HCT116 (cell line): ENCODE data around the gene GALNS. TPM values are rescaled to one million over a fixed set of nuclear protein-coding genes. Genes with fewer than 3 reads are reported as not detected.

Source experiments
- ATAC-seq: fragments of 200-7000 bp; cut with Tn5 transposase; 2 replicates; pipeline ENCODE4 v1.9.1; 2020; ENCODE audit warnings: mild to moderate bottlenecking, moderate library complexity
- BruUV-seq: library from RNA; stranded (reverse); fragments of 400-500 nt; replicated peaks from 2 replicates; lab custom pipeline; 2021; lab: Mats Ljungman, UMichigan
- CTCF ChIA-PET: fragments of 300-600 bp; sonication (Branson Sonifier 250); formaldehyde crosslinking; loops from one replicate; lab custom pipeline; 2021; ENCODE audit warnings: antibody characterized with exemption; lab: Charles Lee
- POLR2A ChIA-PET: fragments of 300-600, 350-600 bp; sonication (Branson Sonifier 250); formaldehyde crosslinking; loops from one replicate; lab custom pipeline; 2021; ENCODE audit warnings: antibody characterized with exemption; lab: Charles Lee
- RAD21 ChIA-PET, 2 experiments: fragments of 300-600 bp; sonication (Branson Sonifier 250); formaldehyde crosslinking; loops; one replicate each; lab custom pipeline; 2023; ENCODE audit warnings: low total read pairs in 2 of 2; ENCODE audit not compliant: uncharacterized antibody in 2 of 2, unreplicated experiment in 2 of 2, low non-redundant PET in 1 of 2; lab: Charles Lee
- DNase-seq: peaks from one replicate; pipeline ENCODE4 v3.0.0-alpha.2; 2010; ENCODE audit warnings: low read depth, low spot score
- H2AFZ ChIP-seq: fragments of 200-600 bp; shearing (Covaris generic), sonication (generic); 2 replicates; pipeline ENCODE4 v1.6.1; 2017; ENCODE audit warnings: low read depth, mixed run types, mixed read lengths, antibody characterized with exemption, low read length; ENCODE audit not compliant: poor library complexity, severe bottlenecking
- H3K27ac ChIP-seq: 2 replicates; pipeline ENCODE4 v1.5.1; 2012; ENCODE audit warnings: low read depth, low read length
- H3K27me3 ChIP-seq: fragments of 200-600 bp; sonication (generic); 2 replicates; pipeline ENCODE4 v1.6.1; 2016; ENCODE audit warnings: mixed run types, low read length, mixed read lengths; ENCODE audit not compliant: insufficient read depth
- H3K36me3 ChIP-seq, 2 experiments: fragments of 200-500 bp in 1 of 2; fragments of 200-600 bp in 1 of 2; sonication (Bioruptor generic) in 1 of 2; sonication (generic) in 1 of 2; 2 replicates each; pipeline versions ENCODE4 v1.5.1 to v1.6.1; 2014 to 2016; ENCODE audit warnings: low read length in 2 of 2, inconsistent platforms in 1 of 2, mixed read lengths in 1 of 2, mixed run types in 1 of 2; ENCODE audit not compliant: insufficient read depth in 2 of 2, control insufficient read depth in 1 of 2
- H3K4me1 ChIP-seq, 2 experiments: fragments of 200-600 bp in 1 of 2; sonication (generic) in 1 of 2; 2 replicates each; pipeline versions ENCODE4 v1.5.1 to v1.6.1; 2012 to 2017; ENCODE audit warnings: low read length in 2 of 2, inconsistent platforms in 1 of 2, mild to moderate bottlenecking in 1 of 2, mixed read lengths in 1 of 2, mixed run types in 1 of 2, moderate library complexity in 1 of 2; ENCODE audit not compliant: insufficient read depth in 2 of 2, control insufficient read depth in 1 of 2
- H3K4me2 ChIP-seq: fragments of 200-600 bp; sonication (generic); 2 replicates; pipeline ENCODE4 v1.6.1; 2017; ENCODE audit warnings: mixed run types, low read length, mixed read lengths
- H3K4me3 ChIP-seq, 2 experiments: fragments of 200-600 bp in 1 of 2; sonication (generic) in 1 of 2; replicated peaks in 1 of 2; 2 replicates each; pipeline ENCODE4 v1.5.1; 2011 to 2016; ENCODE audit warnings: low read length in 2 of 2, control low read depth in 1 of 2, low read depth in 1 of 2, mild to moderate bottlenecking in 1 of 2, mixed read lengths in 1 of 2, mixed run types in 1 of 2
- H3K79me2 ChIP-seq: fragments of 200-600 bp; sonication (generic); 2 replicates; pipeline ENCODE4 v1.6.1; 2017; ENCODE audit warnings: mild to moderate bottlenecking, mixed run types, low read length, moderate library complexity, mixed read lengths; ENCODE audit not compliant: insufficient read depth
- H3K9ac ChIP-seq: fragments of 200-600 bp; sonication (generic); 2 replicates; pipeline ENCODE4 v1.6.1; 2016; ENCODE audit warnings: low read length, mixed read lengths
- H3K9me2 ChIP-seq: fragments of 200-600 bp; sonication (generic), shearing (Covaris generic); 2 replicates; pipeline ENCODE4 v1.6.1; 2017; ENCODE audit warnings: mixed run types, mild to moderate bottlenecking, moderate library complexity; ENCODE audit not compliant: insufficient read depth
- H3K9me3 ChIP-seq, 2 experiments: fragments of 200-500 bp in 1 of 2; fragments of 200-600 bp in 1 of 2; sonication (Bioruptor generic) in 1 of 2; sonication (generic) in 1 of 2; 2 replicates each; pipeline ENCODE4 v1.6.1; 2014 to 2017; ENCODE audit warnings: low read length in 2 of 2, mixed read lengths in 2 of 2, inconsistent platforms in 1 of 2, low read depth in 1 of 2, mild to moderate bottlenecking in 1 of 2, mixed run types in 1 of 2, moderate library complexity in 1 of 2; ENCODE audit not compliant: control insufficient read depth in 1 of 2, insufficient read depth in 1 of 2
- H4K20me1 ChIP-seq: fragments of 200-600 bp; sonication (generic), shearing (Covaris generic); 2 replicates; pipeline ENCODE4 v1.6.1; 2017; ENCODE audit warnings: mixed run types, mild to moderate bottlenecking, moderate library complexity; ENCODE audit not compliant: insufficient read depth
- ATF3 ChIP-seq: IDR thresholded peaks from 2 replicates; pipeline ENCODE4 v1.6.1; 2012
- CBX3 ChIP-seq: IDR thresholded peaks from 2 replicates; pipeline ENCODE4 v1.6.1; 2012; ENCODE audit warnings: low read depth
- CEBPB ChIP-seq: IDR thresholded peaks from 2 replicates; pipeline ENCODE4 v1.6.1; 2012; ENCODE audit warnings: low read depth
- EZH2phosphoT487 ChIP-seq: fragments of 200-600 bp; IDR thresholded peaks from 2 replicates; pipeline ENCODE4 v1.6.1; 2018; ENCODE audit warnings: antibody characterized with exemption, borderline replicate concordance
- MAX ChIP-seq: IDR thresholded peaks from 2 replicates; pipeline ENCODE4 v1.6.1; 2012
- RAD21 ChIP-seq: IDR thresholded peaks from 2 replicates; pipeline ENCODE4 v1.6.1; 2012; ENCODE audit warnings: low read depth, mild to moderate bottlenecking
- SIN3A ChIP-seq: IDR thresholded peaks from 2 replicates; pipeline ENCODE4 v1.6.1; 2012; ENCODE audit warnings: low read depth
- TCF7L2 ChIP-seq: IDR thresholded peaks from 2 replicates; pipeline ENCODE4 v1.7.0; 2011; ENCODE audit warnings: borderline replicate concordance, inconsistent platforms; ENCODE audit not compliant: insufficient read depth, insufficient read length; ENCODE audit errors: extremely low read depth
- YY1 ChIP-seq: IDR thresholded peaks from 2 replicates; pipeline ENCODE4 v1.6.1; 2011; ENCODE audit warnings: low read length, low read depth, moderate library complexity, mild to moderate bottlenecking; ENCODE audit not compliant: insufficient replicate concordance; ENCODE audit errors: extremely low read depth
- ZNF274 ChIP-seq: fragments of 200-500 bp; sonication (Bioruptor generic); IDR thresholded peaks from 2 replicates; pipeline ENCODE4 v1.6.1; 2014; ENCODE audit warnings: mild to moderate bottlenecking, low read depth, low read length, inconsistent platforms
- intact Hi-C: fragments of 100-400 bp; cut with micrococcal nuclease; formaldehyde crosslinking; loops from 2 replicates; pipeline ENCODE4 v1.10.0; 2022
- total RNA-seq: library from RNA; stranded (reverse); gene quantifications from one replicate; pipeline ENCODE4 v1.2.1, GENCODE V29; 2021; ENCODE audit not compliant: unreplicated experiment
- TF ChIP-seq, protein P1 (sequence below), 3 experiments: fragments of 200-600 bp in 1 of 3; sonication (generic) in 1 of 3; IDR thresholded peaks in 2 of 3; conservative IDR thresholded peaks in 1 of 3; 2 replicates each; pipeline ENCODE4 v1.5.1; 2012 to 2017; ENCODE audit warnings: low read depth in 2 of 3, low read length in 2 of 3, antibody characterized with exemption in 1 of 3, borderline replicate concordance in 1 of 3, control low read depth in 1 of 3, mild to moderate bottlenecking in 1 of 3, mixed read lengths in 1 of 3, mixed run types in 1 of 3, moderate library complexity in 1 of 3; ENCODE audit not compliant: insufficient read depth in 1 of 3

Gene GALNS
- total RNA-seq, 1 experiment from 2014 or later, result 44.6 TPM

DNA sequence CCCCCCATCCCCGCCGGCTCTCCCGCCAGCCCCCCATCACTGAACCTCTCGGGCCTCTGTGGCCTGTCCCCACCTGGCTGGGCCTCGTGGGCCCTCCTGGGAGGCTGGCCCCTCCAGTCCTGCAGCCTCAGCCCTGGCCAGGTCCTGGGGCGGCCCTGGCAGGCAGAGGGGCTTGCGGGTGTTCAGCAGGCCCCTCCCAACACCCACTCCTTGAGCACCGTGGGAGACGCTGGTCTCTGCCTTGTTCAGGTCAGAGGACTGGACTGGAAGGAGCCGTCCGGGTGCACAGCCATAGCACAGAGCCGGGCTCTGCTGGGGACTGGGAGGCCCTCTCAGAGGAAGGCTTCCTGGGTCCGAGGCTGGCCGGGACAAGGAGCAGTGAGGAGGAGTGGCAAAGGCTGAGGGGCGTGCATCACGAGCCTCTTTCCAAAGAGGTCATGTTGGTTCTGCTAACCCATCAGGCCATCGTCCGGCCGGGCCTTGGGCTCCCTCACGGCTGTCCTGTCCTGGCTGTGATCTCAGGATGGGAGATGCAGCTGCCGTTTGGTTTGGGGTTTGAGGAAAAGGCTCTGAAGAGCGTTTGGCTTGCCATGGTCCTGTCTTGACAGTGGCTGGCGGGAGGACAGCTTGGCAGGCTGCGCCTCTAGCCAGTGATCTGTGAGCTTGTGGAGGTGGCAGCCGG, 16.0 kb upstream of the GALNS start (continued):
- TF ChIP-seq, protein P1, sequence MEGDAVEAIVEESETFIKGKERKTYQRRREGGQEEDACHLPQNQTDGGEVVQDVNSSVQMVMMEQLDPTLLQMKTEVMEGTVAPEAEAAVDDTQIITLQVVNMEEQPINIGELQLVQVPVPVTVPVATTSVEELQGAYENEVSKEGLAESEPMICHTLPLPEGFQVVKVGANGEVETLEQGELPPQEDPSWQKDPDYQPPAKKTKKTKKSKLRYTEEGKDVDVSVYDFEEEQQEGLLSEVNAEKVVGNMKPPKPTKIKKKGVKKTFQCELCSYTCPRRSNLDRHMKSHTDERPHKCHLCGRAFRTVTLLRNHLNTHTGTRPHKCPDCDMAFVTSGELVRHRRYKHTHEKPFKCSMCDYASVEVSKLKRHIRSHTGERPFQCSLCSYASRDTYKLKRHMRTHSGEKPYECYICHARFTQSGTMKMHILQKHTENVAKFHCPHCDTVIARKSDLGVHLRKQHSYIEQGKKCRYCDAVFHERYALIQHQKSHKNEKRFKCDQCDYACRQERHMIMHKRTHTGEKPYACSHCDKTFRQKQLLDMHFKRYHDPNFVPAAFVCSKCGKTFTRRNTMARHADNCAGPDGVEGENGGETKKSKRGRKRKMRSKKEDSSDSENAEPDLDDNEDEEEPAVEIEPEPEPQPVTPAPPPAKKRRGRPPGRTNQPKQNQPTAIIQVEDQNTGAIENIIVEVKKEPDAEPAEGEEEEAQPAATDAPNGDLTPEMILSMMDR (IDR thresholded peaks at IDR 0.05 in 2 of 3, conservative IDR thresholded peaks at IDR 0.05 in 1 of 3; ENCODE audit: borderline replicate concordance in 1 of 3, insufficient read depth in 1 of 3, low read depth in 2 of 3, low read length in 2 of 3), result no peak
- TF ChIP-seq MAX (no peak), RAD21 (no peak), SIN3A (no peak), ATF3 (no peak)

DNA sequence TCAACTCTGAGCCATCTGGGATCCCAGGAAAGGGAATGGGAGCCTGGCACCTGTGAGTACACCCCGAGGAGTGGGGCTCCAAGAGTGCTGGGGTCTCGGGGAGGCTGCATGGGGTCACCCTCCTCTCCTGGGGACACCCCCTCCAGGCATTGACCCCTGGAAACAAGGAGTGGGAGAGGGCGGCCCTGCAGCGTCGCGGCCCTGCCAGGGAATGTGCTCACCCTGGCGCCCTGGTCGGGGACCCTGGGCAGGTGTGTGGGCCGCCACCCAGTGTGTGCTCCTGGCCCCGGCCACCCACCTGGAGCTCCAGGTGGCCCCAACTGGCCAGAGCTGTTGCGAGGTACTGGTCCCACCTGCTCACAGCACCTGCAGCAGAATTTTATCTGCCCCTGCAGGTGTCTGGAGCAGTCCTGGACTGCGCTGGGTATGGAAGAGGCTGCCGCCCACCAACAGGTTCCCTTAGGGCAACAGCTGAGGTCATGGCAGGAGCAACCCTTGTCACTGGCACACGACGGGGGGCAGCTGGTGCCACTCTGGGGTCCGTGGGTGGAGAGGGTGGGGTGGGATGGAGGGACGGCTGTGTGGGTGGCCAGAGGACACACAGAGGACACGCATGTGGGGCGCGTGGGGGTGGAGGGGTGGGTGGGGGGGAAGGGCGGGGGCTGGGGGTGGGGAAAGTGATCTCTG, 15.1 kb upstream of the GALNS start:
- H4K20me1 ChIP-seq, result no peaks in the 10 kb centered on the region
- H3K79me2 ChIP-seq, result no peaks in the 10 kb centered on the region
- no peaks in the 10 kb centered on the region for H3K9me3 ChIP-seq
- intact Hi-C loops, result no loop called here
- H3K27me3 ChIP-seq, result no peaks in the 10 kb centered on the region
- BruUV-seq, result no TSS peak
- ChIA-PET CTCF (no interaction called here), POLR2A (no interaction called here), RAD21 (no interaction called here)
- no peak for DNase-seq
- no peak for ATAC-seq
- no peaks in the 10 kb centered on the region for H3K36me3 ChIP-seq
- H3K4me1 ChIP-seq, result no peaks in the 10 kb centered on the region
- H3K9me2 ChIP-seq, result no peaks in the 10 kb centered on the region
- no peak for TF ChIP-seq TCF7L2
- TF ChIP-seq ATF3, result no peak
- TF ChIP-seq CBX3, result no peak
- TF ChIP-seq, protein P1 (IDR thresholded peaks at IDR 0.05 in 2 of 3, conservative IDR thresholded peaks at IDR 0.05 in 1 of 3; ENCODE audit: borderline replicate concordance in 1 of 3, insufficient read depth in 1 of 3, low read depth in 2 of 3, low read length in 2 of 3), result no peak
- no peak for TF ChIP-seq MAX
- TF ChIP-seq RAD21, result no peak
- no peak for TF ChIP-seq EZH2phosphoT487
- no peak for TF ChIP-seq CEBPB
- TF ChIP-seq YY1, result no peak
- TF ChIP-seq ZNF274, result no peak
- no peak overlapping the region for H3K4me3 ChIP-seq
- no peak overlapping the region for H3K4me2 ChIP-seq
- H2AFZ ChIP-seq, result no peak overlapping the region
- H3K9ac ChIP-seq, result no peak overlapping the region
- H3K27ac ChIP-seq, result no peak overlapping the region
